ENCODE data around the gene ZNF444. TPM values are rescaled to one million over a fixed set of nuclear protein-coding genes. Genes with fewer than 3 reads are reported as not detected.
"Not testable (repeated sequence)": the region's sequence is repeated elsewhere in the genome, so short reads cannot be mapped to it uniquely, and the experiment has no call there.

Gene ZNF444
- total RNA-seq, 1 donor from 2014 or later: 11.1 TPM

DNA sequence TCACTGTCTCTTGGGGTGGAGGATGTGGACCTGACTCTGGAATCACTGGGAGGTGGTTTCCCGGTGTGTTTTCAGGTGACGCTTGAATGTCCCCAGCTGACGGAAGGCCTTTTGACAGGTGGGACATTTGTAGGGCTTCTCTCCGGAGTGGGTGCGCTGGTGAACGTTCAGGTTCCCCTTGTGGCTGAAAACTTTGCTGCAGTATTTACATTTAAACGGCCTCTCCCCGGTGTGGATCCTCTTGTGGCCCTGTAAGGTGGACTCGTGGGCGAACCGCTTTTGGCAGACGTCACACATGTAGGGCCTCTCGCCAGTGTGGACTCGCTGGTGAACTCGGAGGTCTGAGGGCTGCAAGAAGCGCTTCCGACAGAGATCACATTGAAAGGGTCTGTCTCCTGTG lies 48.7 kb downstream of the ZNF444 start:
- DNase-seq: no peak

DNA sequence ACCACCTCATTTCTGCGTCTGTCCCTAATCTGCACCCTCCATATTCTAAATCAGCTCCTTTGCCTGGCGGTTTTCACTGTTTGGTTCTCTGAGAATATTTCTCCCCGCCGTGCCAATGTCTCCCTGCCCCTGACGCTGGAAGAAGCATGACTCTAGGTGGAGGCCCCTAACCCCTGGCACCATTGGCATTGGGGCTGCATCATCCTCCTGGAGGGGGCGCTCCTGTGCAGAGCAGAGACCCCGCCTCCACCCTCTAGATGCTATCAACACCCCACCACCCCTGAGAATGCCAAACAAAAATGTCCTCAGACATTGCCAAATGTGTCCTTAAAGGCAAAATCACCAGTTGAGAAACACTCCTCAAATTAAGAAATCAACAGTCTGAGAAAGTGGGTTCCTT lies 50.0 kb downstream of the ZNF444 start:
- DNase-seq: no peak

DNA sequence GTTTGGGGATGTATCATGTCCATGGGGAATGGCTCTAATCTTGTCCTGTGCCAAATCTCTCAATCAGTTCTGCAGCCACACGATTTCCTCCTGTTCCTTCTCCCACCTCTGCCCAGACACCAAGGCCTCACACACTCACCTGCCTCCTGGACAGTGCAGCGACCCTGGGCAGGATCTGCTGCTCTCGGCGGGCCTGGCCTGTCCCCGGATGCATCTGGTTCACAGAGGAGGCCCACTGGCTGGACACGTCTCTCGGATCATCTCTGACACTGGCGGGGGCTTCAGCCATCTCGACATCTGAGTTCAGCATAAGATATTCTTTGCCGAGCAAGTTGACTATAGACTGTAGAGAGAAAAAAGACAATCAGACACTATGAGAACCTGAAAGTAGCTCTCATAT lies 50.6 kb downstream of the ZNF444 start:
- no peak for DNase-seq

DNA sequence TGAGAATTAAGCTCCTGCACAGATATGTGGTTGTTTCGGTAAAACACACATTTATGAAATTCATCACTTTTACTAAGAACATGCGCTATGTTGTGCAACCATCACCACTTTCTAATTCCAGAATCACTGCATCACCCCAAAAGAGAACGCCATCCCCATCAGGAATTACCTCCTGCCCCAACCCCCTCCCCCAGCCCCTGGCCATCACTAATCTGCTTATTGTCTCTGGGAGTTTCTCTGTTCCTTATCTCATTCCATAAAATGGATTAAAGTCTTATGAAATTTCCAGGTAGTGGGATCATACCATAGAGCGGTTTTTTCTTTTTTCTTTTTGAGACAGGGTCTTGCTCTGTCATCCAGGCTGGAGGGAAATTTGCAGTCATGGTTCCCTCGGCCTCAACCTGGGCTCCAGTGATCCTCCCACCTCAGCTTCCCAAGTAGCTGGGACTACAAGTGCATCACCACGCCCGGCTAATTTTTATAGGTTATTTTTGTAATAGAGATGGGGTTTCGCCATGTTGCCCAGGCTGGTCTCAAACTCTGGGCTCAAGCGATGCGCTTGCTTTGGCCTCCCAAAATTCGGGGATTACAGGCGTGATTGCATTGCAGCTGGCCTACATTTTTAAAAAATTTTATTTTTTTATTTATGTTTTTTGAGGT lies 53.0 kb downstream of the ZNF444 start:
- DNase-seq: no peak

DNA sequence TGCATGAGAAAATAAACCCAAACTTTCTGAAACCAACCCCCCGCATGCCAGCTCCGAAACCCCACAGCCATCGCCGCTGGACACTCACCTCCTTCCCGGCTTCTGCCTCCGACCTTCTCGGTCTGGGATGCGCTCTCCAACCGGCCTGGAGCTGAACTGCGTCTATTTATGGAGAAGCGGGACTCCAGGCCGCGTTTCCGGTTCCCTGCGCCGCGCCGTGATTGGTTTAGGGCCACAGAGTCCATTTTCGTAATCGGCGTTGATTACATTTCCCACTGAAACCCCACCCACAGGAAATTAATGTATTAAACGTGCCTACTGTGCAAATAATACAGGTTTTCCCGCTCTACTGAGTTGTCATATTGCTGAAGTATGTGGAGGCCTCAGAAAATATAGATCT lies 56.6 kb downstream of the ZNF444 start, which contains the start of gene ZSCAN5B:
ZSCAN5B (minus strand) TSS at position 138 of the 400 bp plus-strand sequence. CDS start 4,731 bp downstream, outside the sequence.
- not testable (repeated sequence) for DNase-seq

DNA sequence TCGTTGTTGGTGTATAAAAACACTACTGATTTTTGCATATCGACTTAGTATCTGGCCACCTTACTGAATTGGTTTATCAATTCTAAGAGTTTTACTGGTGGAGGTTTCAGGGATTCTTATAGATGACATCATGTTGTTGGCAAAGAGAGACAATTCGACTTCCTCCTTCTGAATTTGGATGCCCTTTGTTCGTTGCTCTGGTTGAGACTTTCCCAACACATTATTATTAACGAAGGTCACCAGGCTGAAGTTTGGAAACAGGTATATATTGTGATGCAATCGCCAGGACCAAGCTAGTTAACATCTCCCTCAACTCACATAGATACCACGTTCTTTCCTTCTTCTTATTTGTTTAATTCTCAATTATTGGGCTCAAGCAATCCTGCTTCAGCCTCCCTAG lies 58.6 kb downstream of the ZNF444 start:
- DNase-seq: no peak

DNA sequence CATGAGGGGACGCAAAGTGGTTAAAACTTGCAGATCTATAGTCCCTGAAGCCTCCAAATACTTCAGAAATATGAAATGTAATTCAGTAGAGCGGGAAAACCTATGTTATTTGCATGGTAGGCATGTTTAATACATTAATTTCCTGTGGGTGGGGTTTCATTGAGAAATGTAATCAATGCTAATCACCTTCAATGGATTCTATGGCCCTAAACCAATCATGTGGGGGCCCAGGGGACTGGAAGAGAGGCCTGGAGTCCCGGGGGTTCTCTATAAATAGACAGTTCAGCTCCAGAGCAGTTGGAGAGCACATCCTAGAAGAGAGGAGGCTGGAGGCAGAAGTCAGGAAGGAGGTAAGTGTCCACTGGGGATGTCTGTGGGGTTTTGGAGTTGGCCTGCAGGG lies 60.9 kb downstream of the ZNF444 start, which contains the start of gene ZSCAN5C:
ZSCAN5C (plus strand) TSS at position 301 of the 400 bp plus-strand sequence. CDS start 3,641 bp downstream, outside the sequence.
- DNase-seq: no peak

DNA sequence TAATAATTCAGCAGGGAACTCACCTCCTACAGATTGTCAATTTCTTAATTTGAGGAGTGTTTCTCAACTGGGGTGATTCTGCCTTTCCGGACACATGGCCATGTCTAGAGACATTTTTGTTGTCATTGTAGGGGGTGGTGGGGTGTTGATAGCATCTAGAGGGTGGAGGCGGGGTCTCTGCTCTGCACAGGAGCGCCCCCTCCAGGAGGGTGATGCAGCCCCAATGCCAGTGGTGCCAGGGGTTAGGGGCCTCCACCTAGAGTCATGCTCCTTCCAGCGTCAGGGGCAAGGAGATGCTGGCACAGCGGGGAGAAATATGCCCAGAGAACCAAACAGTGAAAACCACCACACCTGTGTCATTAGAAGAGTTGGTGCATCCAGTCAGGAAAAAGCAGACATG lies 66.5 kb downstream of the ZNF444 start:
- not testable (repeated sequence) for DNase-seq

DNA sequence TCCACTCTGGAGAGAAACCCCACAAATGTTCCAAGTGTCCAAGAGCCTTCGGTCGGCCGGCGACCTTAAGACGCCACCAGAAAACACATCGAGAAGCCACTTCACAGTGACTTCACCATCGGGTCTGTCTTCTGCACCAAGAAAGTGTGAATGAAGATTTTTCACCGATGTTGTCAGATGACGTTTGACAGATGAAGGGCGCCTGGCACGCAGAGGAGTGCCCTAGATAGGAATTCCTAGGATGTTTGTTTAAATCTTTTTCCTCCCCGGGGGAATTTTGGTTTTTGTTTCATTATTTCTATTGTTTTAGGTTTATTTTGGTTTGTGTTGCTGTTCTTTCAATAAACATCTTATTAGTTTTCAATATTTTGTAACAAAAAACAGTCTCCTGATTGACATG lies 68.0 kb downstream of the ZNF444 start:
- no peak for DNase-seq

DNA sequence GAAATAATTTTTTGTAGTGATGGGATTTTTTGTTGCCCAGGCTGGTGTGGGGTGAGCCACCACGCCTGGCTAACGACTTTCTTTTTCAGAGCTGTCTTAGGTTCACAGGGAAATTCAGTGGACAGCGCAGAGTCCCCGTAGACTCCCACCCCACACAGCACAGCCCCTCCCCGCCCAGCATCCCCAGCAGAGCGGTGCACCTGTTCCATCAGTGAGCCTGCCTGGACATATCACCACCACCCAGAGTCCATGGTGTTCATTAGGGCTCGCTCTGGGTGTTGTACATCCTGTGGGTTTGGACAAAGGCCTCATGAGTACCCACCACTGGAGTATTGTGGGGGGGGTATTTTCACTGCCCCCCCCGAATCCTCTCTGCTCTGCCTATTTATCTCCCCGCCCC lies 68.9 kb downstream of the ZNF444 start:
- DNase-seq: not testable (repeated sequence)

Small RNA genes lying within 50 kb of the gene (small RNA-seq; reads per million reads assigned to genes)
- gene AC024580.2 (not detected), gene RF00019 (not detected)

Other genes starting within 250 kb of the ZNF444 start
- gene NLRP13, start 209.0 kb upstream of the ZNF444 start, total RNA-seq: not detected
- gene NLRP8, start 193.5 kb upstream of the ZNF444 start, total RNA-seq: not detected
- gene NLRP5, start 154.5 kb upstream of the ZNF444 start, total RNA-seq: not detected
- 14.3 TPM for gene ZNF787, start 20.0 kb upstream of the ZNF444 start, total RNA-seq
- gene GALP, start 34.7 kb downstream of the ZNF444 start, total RNA-seq: not detected
- gene ZSCAN5B, start 56.5 kb downstream of the ZNF444 start, total RNA-seq: not detected
- gene ZSCAN5C, start 61.0 kb downstream of the ZNF444 start, total RNA-seq: not detected
- not detected for gene EDDM13, start 131.5 kb downstream of the ZNF444 start, total RNA-seq
- 4.8 TPM for gene ZSCAN5A, start 173.6 kb downstream of the ZNF444 start, total RNA-seq